ENCODE measurements around the gene ITGBL1.

GRCh38 chr13:101631395-101631794 lies 178.9 kb downstream of the ITGBL1 start:
- TF ChIP-seq CTCF (conservative IDR thresholded peaks at IDR 0.05; ENCODE audit: low read length) (no peak), EZH2phosphoT487 (IDR thresholded peaks at IDR 0.05; ENCODE audit: borderline replicate concordance) (no peak)

All from Loucy (cell line).